CD8-positive, alpha-beta memory T cell (primary cell): ENCODE measurements around the gene TMEM201. TPM values are rescaled to one million over a fixed set of nuclear protein-coding genes. Genes with fewer than 3 reads are reported as not detected.

Source experiments
- CTCF ChIA-PET: fragments of 350-600 bp; sonication (Branson Sonifier 250); formaldehyde crosslinking; loops from one replicate; lab custom pipeline; 2021; ENCODE audit warnings: antibody characterized with exemption; lab: Charles Lee
- POLR2A ChIA-PET: fragments of 350-600 bp; sonication (Branson Sonifier 250); formaldehyde crosslinking; loops from one replicate; lab custom pipeline; 2021; ENCODE audit warnings: antibody characterized with exemption; lab: Charles Lee
- DNase-seq, 5 donors: peaks; one replicate each; pipeline versions ENCODE4 v3.0.0 to v3.0.0-alpha.2; 2020 to 2022; ENCODE audit warnings: mixed read lengths in 1 of 5
- H3K27ac ChIP-seq: one replicate; pipeline ENCODE4 v1.7.0; 2013; ENCODE audit warnings: low read depth, mild to moderate bottlenecking, low read length, moderate library complexity
- H3K27me3 ChIP-seq: 2 replicates; pipeline ENCODE4 v1.7.0; 2013; ENCODE audit warnings: low read length, mild to moderate bottlenecking; ENCODE audit not compliant: insufficient read depth, poor library complexity, severe bottlenecking
- H3K36me3 ChIP-seq: 2 replicates; pipeline ENCODE4 v1.7.0; 2013; ENCODE audit warnings: mild to moderate bottlenecking, low read length, moderate library complexity; ENCODE audit not compliant: insufficient read depth
- H3K4me1 ChIP-seq: 2 replicates; pipeline ENCODE4 v1.7.0; 2013; ENCODE audit warnings: mild to moderate bottlenecking, low read length, moderate library complexity; ENCODE audit not compliant: insufficient read depth
- H3K4me3 ChIP-seq: 2 replicates; pipeline ENCODE4 v1.7.0; 2013; ENCODE audit warnings: mild to moderate bottlenecking, low read length
- H3K9me3 ChIP-seq: 2 replicates; pipeline ENCODE4 v1.7.0; 2013; ENCODE audit warnings: mild to moderate bottlenecking, low read length
- H3K27ac Mint-ChIP-seq, 8 donors: one replicate each; pipeline ENCODE4 v1.8.0; 2020 to 2021; ENCODE audit warnings: mixed read lengths in 8 of 8, mild to moderate bottlenecking in 6 of 8, inconsistent platforms in 3 of 8, moderate library complexity in 3 of 8
- H3K27me3 Mint-ChIP-seq, 2 donors: one replicate each; pipeline ENCODE4 v1.8.0; 2020 to 2021; ENCODE audit warnings: mixed read lengths in 2 of 2, mild to moderate bottlenecking in 1 of 2, moderate library complexity in 1 of 2
- H3K36me3 Mint-ChIP-seq, 3 donors: one replicate each; pipeline ENCODE4 v1.8.0; 2020 to 2021; ENCODE audit warnings: mixed read lengths in 3 of 3, inconsistent platforms in 1 of 3, mild to moderate bottlenecking in 1 of 3
- H3K4me1 Mint-ChIP-seq, 3 donors: one replicate each; pipeline ENCODE4 v1.8.0; 2020 to 2021; ENCODE audit warnings: mixed read lengths in 3 of 3, inconsistent platforms in 1 of 3, mild to moderate bottlenecking in 1 of 3
- H3K4me3 Mint-ChIP-seq, 7 donors: one replicate each; pipeline ENCODE4 v1.8.0; 2020 to 2021; ENCODE audit warnings: mixed read lengths in 7 of 7, mild to moderate bottlenecking in 6 of 7, moderate library complexity in 4 of 7, inconsistent platforms in 2 of 7
- H3K9me3 Mint-ChIP-seq, 5 donors: one replicate each; pipeline ENCODE4 v1.8.0; 2020 to 2022; ENCODE audit warnings: mixed read lengths in 5 of 5, mild to moderate bottlenecking in 3 of 5, moderate library complexity in 2 of 5, inconsistent platforms in 1 of 5
- polyA plus RNA-seq: library from polyadenylated mRNA; unstranded; fragments of 300-500 nt; fragmentation: Illumina TruSeq; gene quantifications from one replicate; pipeline ENCODE4 v1.2.3, GENCODE V29; 2021
- total RNA-seq, 2 experiments: library from RNA; stranded (reverse); gene quantifications; one replicate each; pipeline ENCODE4 v1.2.3, GENCODE V29; 2021

TMEM201 gene
- total and polyA plus RNA-seq, 3 experiments from 2014 or later = 2.8 to 32.8 (median 32.2) TPM

- Histone ChIP-seq H3K36me3 (peaks cover 6% of the 10 kb centered on the region), H3K27ac (no peak overlapping the region), H3K4me3 (no peak overlapping the region), H3K9me3 (no peaks in the 10 kb centered on the region), H3K27me3 (no peaks in the 10 kb centered on the region), H3K4me1 (peaks cover 66% of the 10 kb centered on the region)
- Mint-ChIP-seq H3K4me3 (peak overlapping the region; percentile 89 to 98 (median 97)), H3K27ac (peak overlapping the region; percentile 50 to 98 (median 89)), H3K4me1 (peaks cover 54 to 87% (median 77%) of the 10 kb centered on the region in 3 donors), H3K27me3 (no peaks in the 10 kb centered on the region), H3K36me3 (peaks cover 0 to 51% (median 3%) of the 10 kb centered on the region in 3 donors), H3K9me3 (no peaks in the 10 kb centered on the region)
- no peak for DNase-seq
- CTCF ChIA-PET = interaction anchor here (1.6 to 8.0 kb wide), 5 partner anchors 12 to 237 kb away, joined by 3 to 280 read pairs (median 86); partner anchors contain the start of gene PIK3CD
- POLR2A ChIA-PET = interaction anchor here (1.2 to 6.0 kb wide), 4 partner anchors 12 to 86 kb away, joined by 6 to 161 read pairs (median 22); partner anchors contain the start of gene PIK3CD
These were observed 42.9 kb downstream of the TMEM201 start for GRCh38 chr1:9631613-9632012.

GRCh38 chr1:9633493-9633892, 44.8 kb downstream of the TMEM201 start:
- Mint-ChIP-seq H3K4me1 (peaks cover 49 to 86% (median 63%) of the 10 kb centered on the region in 3 donors), H3K27ac (peak overlapping the region in 2 of 8 donors; percentile 19 to 88), H3K4me3 (peak overlapping the region in 3 of 7 donors; percentile 8 to 65 (median 25)), H3K27me3 (no peaks in the 10 kb centered on the region), H3K36me3 (peaks cover 0 to 61% (median 9%) of the 10 kb centered on the region in 3 donors), H3K9me3 (no peaks in the 10 kb centered on the region)
- H3K4me1 ChIP-seq = peaks cover 54% of the 10 kb centered on the region
- ChIA-PET POLR2A (no interaction called here), CTCF (no interaction called here)
- H3K4me3 ChIP-seq = no peak overlapping the region
- DNase-seq = no peak
- H3K27me3 ChIP-seq = no peaks in the 10 kb centered on the region
- no peaks in the 10 kb centered on the region for H3K9me3 ChIP-seq
- H3K36me3 ChIP-seq = peaks cover 9% of the 10 kb centered on the region
- H3K27ac ChIP-seq = no peak overlapping the region

- POLR2A ChIA-PET = no interaction called here
These were observed 45.9 kb downstream of the TMEM201 start for GRCh38 chr1:9634582-9634981.

GRCh38 chr1:9639227-9639626, 50.5 kb downstream of the TMEM201 start:
- Mint-ChIP-seq H3K27me3 (no peaks in the 10 kb centered on the region), H3K27ac (peak overlapping the region in 7 of 8 donors; percentile 20 to 88 (median 54)), H3K4me3 (peak overlapping the region in 3 of 7 donors; percentile 32 to 34 (median 32)), H3K36me3 (peaks cover 0 to 58% (median 14%) of the 10 kb centered on the region in 3 donors), H3K4me1 (peaks cover 58 to 82% (median 62%) of the 10 kb centered on the region in 3 donors), H3K9me3 (no peaks in the 10 kb centered on the region)
- ChIA-PET CTCF (interaction anchor here (4.3 kb wide), 1 partner anchor 12 kb away, joined by 18 read pairs; no protein-coding TSS in a partner anchor), POLR2A (interaction anchor here (0.7 to 2.9 kb wide), 2 partner anchors 13 to 14 kb away, joined by 4 to 11 read pairs; no protein-coding TSS in a partner anchor)
- Histone ChIP-seq H3K36me3 (peaks cover 9% of the 10 kb centered on the region), H3K4me1 (peaks cover 55% of the 10 kb centered on the region), H3K4me3 (no peak overlapping the region), H3K9me3 (no peaks in the 10 kb centered on the region), H3K27ac (no peak overlapping the region), H3K27me3 (no peaks in the 10 kb centered on the region)
- no peak for DNase-seq

More at GRCh38 chr1:9634582-9634981, 45.9 kb downstream of the TMEM201 start:
- Histone ChIP-seq H3K27me3 (no peaks in the 10 kb centered on the region), H3K4me1 (peaks cover 58% of the 10 kb centered on the region), H3K4me3 (no peak overlapping the region), H3K9me3 (no peaks in the 10 kb centered on the region), H3K36me3 (peaks cover 9% of the 10 kb centered on the region), H3K27ac (no peak overlapping the region)
- H3K9me3 Mint-ChIP-seq = no peaks in the 10 kb centered on the region
- H3K4me1 Mint-ChIP-seq = peaks cover 51 to 87% (median 62%) of the 10 kb centered on the region in 3 donors
- peak overlapping the region in 4 of 8 donors; percentile 1 to 71 (median 35) for H3K27ac Mint-ChIP-seq
- CTCF ChIA-PET = no interaction called here
- H3K27me3 Mint-ChIP-seq = no peaks in the 10 kb centered on the region
- peaks cover 0 to 62% (median 12%) of the 10 kb centered on the region in 3 donors for H3K36me3 Mint-ChIP-seq
- H3K4me3 Mint-ChIP-seq = peak overlapping the region in 1 of 7 donors; percentile 48
- no peak for DNase-seq

- POLR2A ChIA-PET = interaction anchor here (0.5 to 2.1 kb wide), 2 partner anchors 13 to 1901 kb away, joined by 4 to 11 read pairs; no protein-coding TSS in a partner anchor
- peak overlapping the region; percentile 47 to 91 (median 77) for H3K27ac Mint-ChIP-seq
- peaks cover 0 to 26% (median 7%) of the 10 kb centered on the region in 3 donors for H3K36me3 Mint-ChIP-seq
- H3K9me3 ChIP-seq = no peaks in the 10 kb centered on the region
- no peak overlapping the region for H3K27ac ChIP-seq
- peaks cover 47 to 75% (median 61%) of the 10 kb centered on the region in 3 donors for H3K4me1 Mint-ChIP-seq
- H3K27me3 ChIP-seq = no peaks in the 10 kb centered on the region
- CTCF ChIA-PET = interaction anchor here (0.8 to 7.7 kb wide), 8 partner anchors 9 to 231 kb away, joined by 3 to 53 read pairs (median 3); no protein-coding TSS in a partner anchor
- H3K36me3 ChIP-seq = no peaks in the 10 kb centered on the region
- H3K27me3 Mint-ChIP-seq = no peaks in the 10 kb centered on the region
- peak in 1 of 5 donors; percentile 54 for DNase-seq
- H3K4me3 Mint-ChIP-seq = peak overlapping the region; percentile 26 to 77 (median 55)
- peaks cover 57% of the 10 kb centered on the region for H3K4me1 ChIP-seq
- H3K4me3 ChIP-seq = no peak overlapping the region
- no peaks in the 10 kb centered on the region for H3K9me3 Mint-ChIP-seq
These were observed 54.9 kb downstream of the TMEM201 start for GRCh38 chr1:9643351-9644256.

- DNase-seq = no peak
- H3K4me3 Mint-ChIP-seq = peak overlapping the region in 1 of 7 donors; percentile 30
- H3K9me3 ChIP-seq = no peaks in the 10 kb centered on the region
- H3K36me3 ChIP-seq = no peaks in the 10 kb centered on the region
- no peak overlapping the region for H3K4me3 ChIP-seq
- H3K4me1 ChIP-seq = peaks cover 60% of the 10 kb centered on the region
- no peak overlapping the region for H3K27ac ChIP-seq
- no peaks in the 10 kb centered on the region for H3K27me3 ChIP-seq
- H3K4me1 Mint-ChIP-seq = peaks cover 39 to 65% (median 54%) of the 10 kb centered on the region in 3 donors
- ChIA-PET CTCF (interaction anchor here (2.2 to 7.7 kb wide), 2 partner anchors 7 to 18 kb away, joined by 8 to 53 read pairs; no protein-coding TSS in a partner anchor), POLR2A (no interaction called here)
- H3K27ac Mint-ChIP-seq = peak overlapping the region in 4 of 8 donors; percentile 17 to 81 (median 64)
- H3K27me3 Mint-ChIP-seq = no peaks in the 10 kb centered on the region
- H3K36me3 Mint-ChIP-seq = peaks cover 0 to 11% (median 0%) of the 10 kb centered on the region in 3 donors
- H3K9me3 Mint-ChIP-seq = no peaks in the 10 kb centered on the region
These were observed 57.3 kb downstream of the TMEM201 start for GRCh38 chr1:9646037-9646436.

GRCh38 chr1:9648171-9648570, 59.5 kb downstream of the TMEM201 start:
- POLR2A ChIA-PET = interaction anchor here (1.3 to 1.5 kb wide), 2 partner anchors 17 to 69 kb away, joined by 4 to 6 read pairs; no protein-coding TSS in a partner anchor
- Mint-ChIP-seq H3K27me3 (peaks cover 0 to 3% of the 10 kb centered on the region in 2 donors), H3K4me1 (peaks cover 36 to 57% (median 46%) of the 10 kb centered on the region in 3 donors), H3K27ac (peak overlapping the region in 4 of 8 donors; percentile 6 to 69 (median 50)), H3K4me3 (peak overlapping the region in 1 of 7 donors; percentile 54), H3K36me3 (peaks cover 0 to 7% (median 0%) of the 10 kb centered on the region in 3 donors), H3K9me3 (no peaks in the 10 kb centered on the region)
- H3K9me3 ChIP-seq = no peaks in the 10 kb centered on the region
- CTCF ChIA-PET = interaction anchor here (7.7 kb wide), 1 partner anchor 20 kb away, joined by 53 read pairs; no protein-coding TSS in a partner anchor
- H3K27me3 ChIP-seq = no peaks in the 10 kb centered on the region
- H3K4me1 ChIP-seq = peaks cover 56% of the 10 kb centered on the region
- H3K27ac ChIP-seq = no peak overlapping the region
- H3K36me3 ChIP-seq = no peaks in the 10 kb centered on the region
- no peak overlapping the region for H3K4me3 ChIP-seq
- no peak for DNase-seq
